ENCODE results near the gene DGCR2.
"Not testable (repeated sequence)": the region's sequence is repeated elsewhere in the genome, so short reads cannot be mapped to it uniquely, and the experiment has no call there.

Gene DGCR2

GRCh38 chr22:19038164-19038546, 84.1 kb downstream of the DGCR2 start:
- DNase-seq = no peak

DNA sequence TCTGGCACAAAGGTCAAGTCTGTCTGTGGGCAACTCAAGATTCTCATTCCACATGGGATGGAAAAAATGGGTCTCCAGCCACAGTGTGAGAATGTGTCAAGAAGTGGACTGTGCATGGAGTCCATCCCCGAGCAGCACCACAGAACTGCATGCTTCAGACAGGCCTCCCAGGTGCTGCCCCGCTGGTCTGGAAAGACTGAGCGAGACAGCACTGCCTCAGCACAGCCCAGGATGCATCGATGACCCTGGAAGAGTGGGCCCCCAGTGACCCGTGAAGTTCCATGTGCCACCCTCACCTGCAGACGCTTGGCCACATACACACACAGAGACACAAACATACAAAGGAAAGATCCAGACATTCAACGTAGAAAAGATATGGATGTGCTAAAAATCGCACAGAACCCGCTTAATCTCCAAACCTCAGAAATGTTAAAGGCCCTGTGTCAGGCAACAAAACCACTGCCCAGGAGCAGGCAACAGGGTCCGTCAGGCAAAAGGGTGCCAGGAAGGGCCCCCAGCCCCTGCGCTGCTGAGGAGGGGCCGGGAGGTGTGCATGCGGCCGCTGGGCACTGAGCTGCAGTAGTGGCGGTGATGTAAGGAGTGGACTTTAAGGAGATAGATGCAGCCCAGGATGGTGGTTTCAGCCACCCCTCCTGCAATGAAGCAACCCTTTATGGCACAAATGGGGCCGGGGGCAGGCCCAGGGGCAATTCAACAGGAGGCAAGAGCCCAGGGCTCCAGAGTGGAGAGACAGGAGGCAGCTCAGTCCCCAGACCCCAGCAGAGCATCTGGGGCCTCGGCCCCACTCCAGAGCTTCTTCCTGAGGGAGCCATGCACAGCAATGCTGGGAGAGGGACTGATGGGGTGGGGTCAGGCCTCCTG, 84.7 kb downstream of the DGCR2 start:
- no peak for DNase-seq

DNA sequence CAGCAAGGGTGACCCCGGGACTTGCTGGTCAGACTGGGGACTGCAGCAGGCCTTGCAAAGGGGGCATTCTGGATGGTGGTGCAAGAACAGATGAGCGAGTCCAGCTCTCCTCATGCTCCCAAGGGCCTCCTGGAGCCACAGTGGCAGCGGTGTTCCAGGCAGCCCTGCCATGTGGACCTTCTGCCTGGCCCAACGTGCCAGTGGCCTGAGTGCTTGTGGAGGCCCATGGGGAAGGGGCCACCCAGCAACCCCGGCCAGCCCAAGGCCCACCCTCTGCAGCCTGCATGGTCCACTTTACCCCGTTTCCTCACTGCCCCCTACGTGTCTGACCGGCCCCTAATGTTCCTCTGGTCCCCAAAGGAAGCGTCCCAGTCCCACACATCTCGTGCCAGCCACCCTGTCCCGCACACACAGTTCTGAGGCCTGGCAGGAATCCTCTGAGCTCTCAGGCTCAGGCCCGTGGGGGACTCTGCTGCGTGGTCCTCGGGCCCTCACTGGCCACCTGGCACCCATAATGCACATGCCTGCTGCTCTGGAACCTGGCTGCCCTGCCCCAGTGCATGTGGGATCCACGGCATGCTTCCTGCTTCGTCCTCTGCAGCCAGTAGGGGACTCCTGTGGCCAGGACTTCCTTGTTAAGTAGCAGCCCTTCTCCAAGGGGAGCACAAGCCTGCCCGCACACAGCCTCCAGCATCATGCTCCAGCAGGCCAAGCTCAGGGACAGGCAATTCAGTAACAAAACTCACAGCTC, 85.5 kb downstream of the DGCR2 start:
- peak; percentile 20 for DNase-seq

DNA sequence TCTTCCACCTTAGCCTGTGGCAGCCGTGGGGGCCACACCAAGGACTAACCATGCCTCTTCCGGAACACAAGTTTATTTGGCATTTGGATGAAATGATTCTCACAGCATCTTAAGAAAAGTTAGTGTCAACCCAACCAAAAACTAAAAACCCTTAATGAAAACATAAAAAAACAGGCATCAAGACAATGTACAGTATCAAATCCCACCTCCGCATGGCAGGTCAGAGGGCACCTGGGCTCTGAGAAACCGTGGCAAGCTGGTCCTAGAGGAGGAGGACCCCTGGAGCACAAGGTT, 86.0 kb downstream of the DGCR2 start:
- no peak for DNase-seq

- DNase-seq = no peak
These were observed 86.6 kb downstream of the DGCR2 start for GRCh38 chr22:19035474-19036228.

GRCh38 chr22:19035126-19035473, 87.1 kb downstream of the DGCR2 start:
- DNase-seq = not testable (repeated sequence)

- not testable (repeated sequence) for DNase-seq
These were observed 87.5 kb downstream of the DGCR2 start for GRCh38 chr22:19034724-19035120.

- not testable (repeated sequence) for DNase-seq
These were observed 88.0 kb downstream of the DGCR2 start for GRCh38 chr22:19034031-19034723.

GRCh38 chr22:19033568-19033905, 88.7 kb downstream of the DGCR2 start:
- DNase-seq = not testable (repeated sequence)

GRCh38 chr22:19032898-19033567, 89.2 kb downstream of the DGCR2 start:
- not testable (repeated sequence) for DNase-seq

DNA sequence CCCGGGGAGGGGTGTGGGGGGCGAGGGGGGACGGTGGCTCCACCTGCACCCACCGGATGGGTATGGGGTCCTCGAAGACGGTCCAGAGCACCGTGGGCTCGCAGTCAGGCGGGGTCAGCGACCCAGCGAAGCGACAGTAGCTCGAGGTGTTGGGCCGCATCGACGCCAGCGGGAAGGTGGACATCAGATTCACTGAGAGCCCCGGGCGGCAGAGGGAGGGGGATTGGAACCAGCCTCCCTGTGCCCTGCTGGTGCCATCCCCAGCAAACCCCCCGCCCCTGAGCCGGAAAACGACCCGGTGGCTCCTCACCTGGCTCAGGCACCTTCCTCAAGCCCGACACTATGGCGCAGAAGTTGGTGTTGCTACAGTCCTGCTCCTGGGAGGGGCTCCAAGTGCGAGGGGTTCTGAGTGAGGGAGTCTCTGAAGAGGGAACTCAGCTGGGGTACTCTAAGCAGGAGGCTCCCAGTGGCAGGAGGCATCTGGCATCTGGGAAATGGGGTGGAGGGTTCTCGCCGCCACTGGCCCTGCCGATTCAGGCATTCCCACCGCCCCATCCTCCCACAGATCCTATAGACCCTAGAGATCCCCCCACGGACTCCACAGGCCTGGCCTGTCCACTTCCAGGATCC, 89.9 kb downstream of the DGCR2 start:
- DNase-seq = not testable (repeated sequence)

- DNase-seq = not testable (repeated sequence)
These were observed 91.3 kb downstream of the DGCR2 start for GRCh38 chr22:19030889-19031252.

DNA sequence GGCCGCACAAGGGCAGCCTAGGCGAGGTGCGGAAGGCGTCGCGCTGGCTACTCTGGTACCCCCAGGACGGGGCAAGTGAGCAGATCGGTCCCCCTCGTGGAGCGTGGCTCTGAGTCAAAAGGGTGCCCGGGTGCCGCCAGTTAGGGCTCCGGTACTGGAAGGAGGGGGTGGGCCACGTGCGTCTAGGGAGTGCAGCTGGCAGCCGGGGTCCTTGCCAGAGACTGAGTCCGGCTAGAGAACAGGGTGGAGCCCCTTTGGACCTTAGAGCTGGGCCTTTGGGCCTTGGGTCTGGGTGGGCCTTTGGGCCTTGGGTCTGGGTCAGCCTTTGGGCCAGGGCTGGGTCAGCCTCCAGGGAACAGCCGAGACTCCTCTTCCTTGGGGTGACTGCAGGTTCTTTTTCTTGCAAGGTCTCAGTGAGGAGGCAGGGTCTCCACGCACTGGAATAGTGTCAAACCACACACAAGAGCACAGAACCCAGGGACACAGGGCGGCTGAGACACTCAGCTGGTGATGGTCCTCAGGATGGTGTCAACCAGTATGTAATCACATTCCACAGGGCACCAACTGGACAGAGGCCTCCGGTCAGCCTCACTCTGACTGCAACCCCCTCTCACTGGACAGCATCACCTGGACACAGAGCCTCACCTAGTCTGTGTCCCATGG, 91.9 kb downstream of the DGCR2 start:
- not testable (repeated sequence) for DNase-seq

GRCh38 chr22:19029113-19030103, 92.8 kb downstream of the DGCR2 start:
- not testable (repeated sequence) for DNase-seq

GRCh38 chr22:19028060-19028455, 94.2 kb downstream of the DGCR2 start:
- not testable (repeated sequence) for DNase-seq

DNA sequence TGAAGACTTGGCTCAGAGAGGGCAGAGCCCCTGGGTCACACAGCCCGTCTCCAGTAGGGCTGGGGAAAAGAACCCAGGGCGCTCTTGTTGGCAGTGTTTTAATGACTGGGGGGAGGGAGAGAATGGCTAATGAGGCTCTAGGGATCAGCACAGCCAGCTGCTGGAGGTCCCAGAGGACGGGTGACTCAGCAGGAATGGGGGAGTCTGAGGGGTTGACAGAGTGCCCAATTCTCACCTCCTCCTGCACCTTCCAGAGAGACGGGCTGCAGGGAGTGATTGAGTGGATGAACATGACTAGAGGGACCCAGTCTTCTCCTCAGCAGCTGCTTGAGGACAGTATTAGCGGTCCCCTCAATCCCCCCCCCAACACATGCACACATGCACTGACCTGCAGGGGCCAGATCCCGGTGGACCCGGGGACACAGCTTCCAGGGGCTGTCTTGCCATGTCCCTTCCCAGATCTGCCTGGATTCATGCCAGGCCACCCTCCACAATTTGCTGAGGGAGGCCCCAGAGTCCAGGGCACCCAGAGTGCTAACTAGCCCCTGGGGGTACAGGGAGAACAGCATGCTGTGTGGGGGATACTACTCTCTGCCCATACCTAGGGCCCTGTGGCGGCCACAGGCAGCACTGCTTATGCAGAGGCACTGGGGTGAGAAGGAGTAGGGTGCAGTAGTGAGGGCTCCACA, 94.7 kb downstream of the DGCR2 start:
- DNase-seq = not testable (repeated sequence)

DNA sequence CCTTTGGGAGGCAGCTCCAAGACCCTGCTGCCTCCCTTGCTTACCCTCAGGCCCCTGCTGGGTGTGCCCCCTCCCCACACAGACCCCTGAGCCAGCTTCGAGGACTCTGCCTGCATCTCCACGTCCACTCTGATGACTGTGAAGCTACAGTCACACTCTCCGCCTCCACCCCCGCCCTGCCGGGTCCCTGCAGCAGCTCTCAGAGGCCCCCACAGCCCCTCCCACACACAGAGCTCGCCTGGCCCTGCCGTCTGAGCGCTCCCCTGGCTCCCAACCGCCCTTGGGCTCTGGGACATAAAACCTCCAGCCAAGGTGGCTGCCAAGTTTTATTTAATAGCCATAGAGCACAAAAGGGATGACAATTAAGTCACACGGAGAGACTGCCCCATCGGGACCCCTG, 96.1 kb downstream of the DGCR2 start:
- not testable (repeated sequence) for DNase-seq

- DNase-seq = not testable (repeated sequence)
These were observed 97.2 kb downstream of the DGCR2 start for GRCh38 chr22:19024956-19025489.

DNA sequence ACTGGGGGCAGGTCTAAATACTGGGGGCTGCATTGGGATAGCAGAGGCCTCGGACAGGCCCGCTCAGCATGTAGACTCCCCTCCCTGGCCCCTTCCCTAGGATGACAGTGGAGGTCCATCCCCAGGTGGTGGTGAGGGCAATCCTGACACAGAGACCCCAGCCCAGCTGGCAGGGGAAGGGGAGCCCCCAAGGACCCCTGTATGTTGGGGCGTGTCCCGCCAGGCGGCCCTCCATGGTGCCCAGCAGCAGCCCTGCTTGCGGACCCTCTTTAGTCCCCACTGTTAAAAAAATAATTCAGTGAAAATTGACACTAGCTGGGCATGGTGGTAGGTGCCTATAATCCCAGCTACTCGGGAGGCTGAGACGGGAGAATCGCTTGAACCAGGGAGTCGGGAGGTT, 98.3 kb downstream of the DGCR2 start:
- not testable (repeated sequence) for DNase-seq

Measured in MV-4-11 (cell line).